Mesenteric fat pad (tissue), 1 donor: ENCODE data around the gene EYS. TPM values are rescaled to one million over a fixed set of nuclear protein-coding genes. Genes with fewer than 3 reads are reported as not detected.
"Not testable (repeated sequence)": the region's sequence is repeated elsewhere in the genome, so short reads cannot be mapped to it uniquely, and the experiment has no call there.

ENCODE experiments used
- DNase-seq: peaks from one replicate; pipeline ENCODE4 v3.0.0-alpha.2; 2020; ENCODE audit warnings: low spot score
- total RNA-seq: library from RNA; stranded (reverse); fragmentation: NEBNext Ultra II Directional; extraction: Animal tissue kit (Norgen Biotek cat#: 25700); gene quantifications from one replicate; pipeline ENCODE4 v1.2.1, GENCODE V29; 2021
- donor health status: DM: yes; HTN: yes; CAD: no.

Gene EYS
- total RNA-seq, 1 donor from 2014 or later = 0.48 TPM

DNA sequence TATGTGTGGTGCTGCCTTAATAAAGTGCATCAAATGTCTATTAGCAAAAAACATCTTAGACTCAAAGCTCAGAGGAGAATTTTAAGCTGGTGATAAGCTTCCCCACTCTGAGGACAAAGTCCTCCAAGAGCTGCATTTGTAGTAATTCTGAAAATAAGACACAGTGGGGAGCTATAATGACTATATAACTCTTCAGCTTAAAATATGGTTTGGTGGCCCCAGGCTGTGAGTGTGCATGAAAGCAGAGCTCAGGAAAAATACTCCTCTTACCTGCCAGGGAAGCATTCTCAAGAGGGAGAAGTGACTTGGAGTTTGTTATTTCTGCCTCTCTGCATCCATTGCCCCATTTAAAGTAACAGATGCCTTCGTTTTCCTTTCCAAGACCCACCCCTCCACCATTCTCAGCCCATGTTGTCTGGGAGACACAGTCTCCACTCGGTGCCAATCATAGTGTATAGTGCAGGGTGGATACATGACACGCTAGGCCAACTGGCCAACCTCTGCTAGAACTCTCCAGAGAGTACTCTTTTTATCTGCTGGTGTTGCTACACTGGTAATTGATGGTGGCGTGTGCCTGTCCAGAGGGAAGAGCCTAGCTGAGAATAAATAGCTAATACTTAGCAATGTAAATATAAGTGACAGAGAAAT is 1842.2 kb downstream of the EYS start:
- no peak for DNase-seq

- no peak for DNase-seq
Observed at GRCh38 chr6:63864061-63864460, 1843.0 kb downstream of the EYS start.

DNA sequence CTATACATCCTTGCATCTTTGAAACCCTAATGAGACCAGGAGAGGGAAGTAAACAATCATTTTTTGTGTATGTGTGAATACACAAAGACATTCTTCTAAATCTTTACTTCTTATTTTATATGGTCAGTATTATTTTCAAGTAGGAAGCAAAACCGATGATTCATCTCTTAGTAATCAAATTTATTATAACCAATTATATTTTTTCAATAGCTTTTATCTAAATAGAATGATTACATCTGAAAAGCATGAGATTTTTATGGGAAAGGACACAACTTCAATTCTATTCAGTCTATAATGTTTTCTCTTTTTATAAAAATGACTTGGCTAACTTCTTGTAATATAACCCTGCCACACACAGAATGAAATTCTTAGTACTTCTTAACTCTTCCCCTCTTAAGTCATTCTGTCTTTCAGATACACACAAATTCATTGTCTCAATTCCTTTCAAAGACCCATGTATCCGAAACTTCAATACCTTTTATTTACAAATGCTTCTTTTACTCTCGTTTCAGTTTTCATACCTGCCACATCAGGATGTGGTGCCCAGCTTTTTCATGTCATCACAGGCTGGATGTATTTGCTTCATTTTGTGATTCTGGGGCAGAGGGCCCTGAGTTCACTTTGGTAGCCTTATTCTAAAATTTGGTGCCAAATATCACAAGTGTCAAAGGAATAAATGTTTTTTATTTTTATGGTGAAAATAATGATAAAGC is 1844.4 kb downstream of the EYS start:
- no peak for DNase-seq

DNA sequence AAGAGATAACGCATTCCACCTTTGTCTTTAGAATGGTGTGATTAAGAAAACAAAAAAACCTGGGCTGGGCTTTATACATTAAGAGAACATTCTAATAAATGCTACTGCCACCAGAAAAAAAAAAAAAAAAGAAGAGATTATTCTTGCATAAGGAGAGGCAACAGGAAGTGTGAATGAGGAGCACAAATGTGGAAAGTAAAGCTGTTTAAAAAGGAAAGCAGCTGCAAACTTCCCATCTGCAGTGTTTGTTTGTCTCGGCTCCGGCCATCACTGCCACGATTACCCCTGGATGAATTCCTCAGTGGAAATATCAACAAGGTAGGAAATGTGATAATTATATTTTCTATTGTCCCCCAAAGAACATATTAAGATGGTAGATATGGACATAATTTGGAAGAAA is 1847.5 kb downstream of the EYS start:
- no peak for DNase-seq

- DNase-seq = no peak
Observed at GRCh38 chr6:63858691-63859090, 1848.3 kb downstream of the EYS start.

- DNase-seq = no peak
Observed at GRCh38 chr6:63856271-63856670, 1850.8 kb downstream of the EYS start.

DNA sequence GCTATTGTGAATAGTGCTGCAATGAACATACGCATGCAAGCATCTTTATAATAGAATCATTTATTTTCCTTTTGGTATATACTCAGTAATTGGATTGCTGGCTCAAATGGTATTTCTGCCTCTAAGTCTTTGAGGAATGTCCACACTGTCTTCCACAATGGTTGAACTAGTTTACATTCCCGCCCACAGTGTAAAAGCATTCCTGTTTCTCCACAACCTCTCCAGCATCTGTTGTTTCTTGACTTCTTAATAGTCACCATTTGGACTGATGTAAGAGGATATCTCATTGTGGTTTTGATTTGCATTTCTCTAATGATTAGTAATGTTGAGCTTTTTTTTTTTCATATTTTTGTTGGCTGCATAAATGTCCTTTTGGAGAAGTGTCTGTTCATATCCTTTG is 1862.7 kb downstream of the EYS start:
- DNase-seq = no peak

GRCh38 chr6:63839485-63839884 is 1867.5 kb downstream of the EYS start:
- DNase-seq = no peak

- DNase-seq = not testable (repeated sequence)
Observed at GRCh38 chr6:63828678-63829077, 1878.3 kb downstream of the EYS start.

GRCh38 chr6:63824722-63825121 is 1882.3 kb downstream of the EYS start:
- DNase-seq = no peak

GRCh38 chr6:63821442-63821841 is 1885.6 kb downstream of the EYS start:
- DNase-seq = no peak

- DNase-seq = no peak
Observed at GRCh38 chr6:63819831-63820230, 1887.2 kb downstream of the EYS start.

DNA sequence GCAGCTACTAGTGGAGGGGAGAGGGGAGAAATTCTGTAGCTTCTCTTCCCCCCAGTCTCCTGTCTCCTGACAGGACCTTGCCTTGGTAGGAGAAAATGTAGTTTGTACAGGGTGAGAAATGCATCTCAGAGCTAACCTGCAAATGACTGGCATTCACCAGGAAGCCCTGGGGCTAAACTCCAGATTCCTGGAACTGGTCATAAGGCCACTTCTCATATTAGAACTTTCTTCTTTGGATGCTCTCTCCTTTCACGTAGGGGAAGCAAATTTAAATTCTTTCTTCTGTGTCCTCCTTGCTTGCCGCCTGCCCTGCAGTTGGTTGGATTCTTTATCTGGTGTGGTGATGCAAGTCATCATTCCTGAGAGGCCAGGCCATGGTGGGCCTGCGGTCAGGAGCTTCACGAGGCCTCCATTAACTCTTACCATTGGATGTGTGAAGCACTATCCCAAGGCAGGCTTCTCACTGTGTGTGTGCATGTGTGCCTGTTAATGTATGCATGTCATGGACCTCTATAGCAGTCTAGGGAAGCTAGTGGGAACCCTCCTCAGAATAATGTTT is 1889.5 kb downstream of the EYS start:
- no peak for DNase-seq

DNA sequence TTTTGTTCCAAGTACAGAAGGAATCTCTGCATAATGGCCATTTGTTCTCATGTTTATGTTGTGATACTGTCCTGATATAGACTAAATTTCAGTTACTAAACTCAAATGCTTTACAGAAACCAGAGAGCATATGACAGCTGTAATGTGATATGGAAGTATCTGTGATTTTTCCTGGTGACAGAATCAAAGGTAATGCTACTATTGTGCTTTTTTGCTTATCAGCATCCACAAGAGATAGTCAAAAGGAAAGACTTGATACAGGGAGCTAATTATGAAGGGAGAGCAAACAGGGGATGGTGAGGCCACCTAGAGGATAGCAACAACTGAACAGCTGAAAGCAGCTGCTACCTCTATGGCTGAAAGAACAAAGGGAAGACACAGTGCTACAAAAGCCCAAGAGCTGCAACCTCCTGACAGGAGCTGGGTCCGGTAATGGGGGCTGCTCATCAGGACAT is 1890.0 kb downstream of the EYS start:
- no peak for DNase-seq

DNA sequence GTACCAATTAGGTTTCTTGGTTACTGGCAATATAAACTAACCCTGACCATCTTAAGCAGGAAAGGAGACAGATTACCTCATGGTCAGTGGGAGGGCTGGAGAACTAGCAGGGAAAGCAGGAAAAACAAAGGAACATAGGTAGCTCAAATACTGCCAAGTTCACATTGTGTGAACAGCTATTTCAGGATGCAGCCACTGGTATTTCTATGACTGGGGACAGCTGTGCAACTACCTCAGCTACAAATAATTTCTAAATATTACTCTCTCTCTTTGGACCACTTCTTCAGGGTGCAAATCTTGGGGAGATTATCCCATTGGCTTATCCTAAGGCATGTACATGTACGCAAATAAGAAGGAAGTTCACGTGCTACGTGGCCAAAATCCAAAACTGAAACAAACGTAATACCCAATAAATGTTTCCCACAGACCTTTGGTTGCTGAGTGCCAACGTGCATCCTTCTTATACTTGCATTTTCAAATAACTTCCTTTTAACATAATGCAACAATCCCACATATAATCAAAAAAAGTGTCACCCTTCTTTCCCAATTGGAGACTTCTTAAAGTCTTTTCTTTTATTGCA is 1890.5 kb downstream of the EYS start:
- DNase-seq = no peak

GRCh38 chr6:63814459-63814858 is 1892.6 kb downstream of the EYS start:
- DNase-seq = no peak

DNA sequence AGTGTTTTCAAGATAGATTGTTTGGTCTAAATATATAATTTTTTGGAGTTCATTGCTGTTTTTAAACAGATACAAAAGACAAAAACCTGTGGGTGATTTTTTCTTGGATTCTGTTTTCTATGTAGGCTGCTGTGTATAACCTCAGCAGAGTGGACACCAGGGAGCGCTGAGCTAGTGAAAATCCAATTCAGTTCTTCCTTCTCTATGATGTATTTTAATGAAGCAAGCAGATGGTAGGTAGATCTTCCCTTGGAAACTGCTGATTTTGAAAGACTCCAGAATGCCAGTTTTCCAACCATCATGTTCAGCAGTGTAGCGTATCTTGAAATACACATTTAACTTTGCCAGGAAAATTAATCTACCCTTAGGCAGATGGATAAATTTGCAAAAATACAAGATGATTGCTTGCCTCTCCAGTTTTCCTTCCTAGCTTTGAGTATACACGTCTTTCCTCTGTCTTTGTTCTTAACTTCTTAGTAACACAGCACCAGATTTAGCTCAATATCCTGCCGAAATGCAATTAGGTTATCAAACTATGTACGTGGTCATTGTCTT is 1893.4 kb downstream of the EYS start:
- DNase-seq = no peak

DNA sequence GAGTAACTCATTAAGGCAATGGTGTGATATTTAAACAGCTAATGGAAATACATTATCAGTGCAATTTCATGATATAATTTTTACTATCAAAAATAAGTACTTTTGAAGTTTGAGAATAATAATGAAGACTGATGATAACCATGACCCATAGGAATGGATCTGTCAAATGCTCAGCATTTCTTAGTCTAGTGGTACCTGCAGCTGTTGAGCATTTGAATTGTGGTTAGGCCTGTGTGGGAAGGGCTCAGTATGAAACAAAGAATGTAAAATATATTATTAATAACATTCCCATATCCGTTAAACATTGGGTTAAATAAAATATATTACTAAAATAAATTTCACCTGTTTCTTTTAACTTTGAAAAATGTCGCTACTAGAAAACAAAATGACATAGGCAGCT is 1898.5 kb downstream of the EYS start:
- DNase-seq = no peak

DNA sequence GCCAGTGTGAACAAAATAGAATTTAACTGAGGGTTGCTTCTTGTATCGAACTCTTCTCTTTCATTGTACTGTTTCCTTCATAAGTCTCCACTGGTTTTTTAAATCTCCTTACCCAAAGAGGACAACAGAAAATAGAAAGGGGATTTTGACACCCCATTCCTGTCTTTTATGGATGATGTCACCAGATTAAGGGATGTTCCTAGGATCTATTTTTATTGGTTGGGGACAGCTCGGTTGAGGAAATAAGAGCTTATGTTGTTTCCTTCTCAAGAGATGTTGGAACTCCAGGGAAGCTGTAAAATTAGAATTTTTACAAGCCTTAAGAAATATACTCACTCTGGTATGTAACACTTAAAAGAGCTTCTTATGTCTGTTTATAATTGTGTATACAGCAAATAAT is 1900.0 kb downstream of the EYS start:
- DNase-seq = no peak

GRCh38 chr6:63806573-63806913 is 1900.5 kb downstream of the EYS start:
- no peak for DNase-seq

DNA sequence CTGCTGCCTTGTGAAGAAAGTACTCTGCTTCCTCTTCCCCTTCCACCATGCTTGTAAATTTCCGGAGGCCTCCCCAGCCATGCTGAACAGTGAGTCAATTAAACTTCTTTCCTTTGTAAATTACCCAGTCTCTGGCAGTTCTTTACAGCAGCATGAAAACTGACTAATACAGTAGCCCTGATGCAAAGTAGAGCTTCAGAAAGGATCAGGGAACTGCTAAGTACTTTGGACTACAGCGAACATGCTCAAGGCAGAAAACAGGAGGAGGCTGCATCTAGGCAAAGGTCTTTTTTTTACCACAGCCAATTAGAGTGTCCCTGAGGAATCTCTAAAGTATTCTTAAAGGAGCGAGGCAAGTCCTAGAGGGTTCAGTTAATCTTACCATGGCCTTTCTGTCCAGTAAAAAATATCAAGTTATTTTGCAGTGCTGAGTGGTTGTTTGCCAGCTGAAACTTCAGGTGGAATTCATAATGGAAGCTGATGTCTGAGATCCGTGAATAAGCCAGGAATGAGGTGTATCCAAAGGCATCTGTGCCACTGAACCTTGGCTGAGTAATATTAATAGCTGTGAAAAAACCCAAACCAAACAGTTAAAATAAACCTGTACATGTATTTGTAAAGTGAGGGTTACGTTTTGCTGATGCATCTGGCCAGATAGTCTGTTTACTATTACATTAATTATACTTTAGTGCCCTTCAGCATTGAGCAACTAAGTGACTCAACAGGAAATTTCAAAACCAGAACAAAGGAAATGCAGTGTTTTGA is 1901.0 kb downstream of the EYS start:
- DNase-seq = no peak
